ENCODE results near the gene CST4. TPM values are rescaled to one million over a fixed set of nuclear protein-coding genes. Genes with fewer than 3 reads are reported as not detected.

The CST4 gene
- total and polyA plus RNA-seq, 10 of the 15 experiments (the other 5 are each of a cell fraction or from before 2014, with no cell fraction given): not detected

DNA sequence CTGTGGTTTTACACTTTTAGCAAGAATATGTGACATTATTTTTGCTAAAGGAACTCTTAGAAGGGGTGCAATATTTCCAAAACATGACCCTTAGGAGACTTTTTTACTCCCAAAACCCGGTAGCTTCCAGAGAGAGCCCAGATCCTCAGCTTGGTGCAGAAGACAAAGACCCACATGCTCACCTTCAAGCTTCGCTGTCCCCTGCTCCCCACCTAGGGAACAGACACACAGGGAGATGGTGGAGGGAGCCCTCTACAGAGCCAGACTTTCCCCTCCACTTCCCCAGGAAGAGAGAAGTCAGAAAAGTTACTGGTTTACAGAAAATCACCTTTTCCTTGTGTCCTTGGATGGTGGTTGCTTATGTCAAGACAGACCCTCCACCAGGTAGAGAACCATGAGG, 5.0 kb downstream of the CST4 start:
- BruUV-seq (replicated peaks): no TSS peak
- ChIA-PET RAD21 (ENCODE audit: unreplicated experiment) (no interaction called here), CTCF (interaction anchor here (1.4 kb wide), 1 partner anchor 15 kb away, joined by 3 read pairs; no protein-coding TSS in a partner anchor), SMC1A (ENCODE audit: uncharacterized antibody, unreplicated experiment) (no interaction called here), POLR2A (no interaction called here)
- Histone ChIP-seq H2AFZ (ENCODE audit: control insufficient read depth, low read depth, low read length) (no peak overlapping the region), H3K79me2 (ENCODE audit: control insufficient read depth, insufficient read depth, low read length) (no peaks in the 10 kb centered on the region), H4K20me1 (ENCODE audit: control insufficient read depth, insufficient read depth) (no peaks in the 10 kb centered on the region), H3K9ac (ENCODE audit: control insufficient read depth, insufficient read depth, low read length) (no peak overlapping the region), H3K36me3 (ENCODE audit: control insufficient read depth in 2 of 2, insufficient read depth in 2 of 2, low read length in 1 of 2) (no peaks in the 10 kb centered on the region), H3K4me2 (ENCODE audit: control insufficient read depth, insufficient read depth) (no peak overlapping the region), H3K4me3 (no peak overlapping the region), H3K27me3 (replicated peaks in 1 of 2; ENCODE audit: control insufficient read depth in 2 of 2, insufficient read depth in 2 of 2, low read length in 1 of 2) (no peaks in the 10 kb centered on the region), H3K9me3 (replicated peaks; ENCODE audit: control insufficient read depth, insufficient read depth, low read length) (no peaks in the 10 kb centered on the region), H3K4me1 (ENCODE audit: control insufficient read depth, insufficient read depth, low read length) (no peaks in the 10 kb centered on the region), H3K27ac (ENCODE audit: control insufficient read depth, insufficient read depth) (no peak overlapping the region)
- TF ChIP-seq, protein P1, sequence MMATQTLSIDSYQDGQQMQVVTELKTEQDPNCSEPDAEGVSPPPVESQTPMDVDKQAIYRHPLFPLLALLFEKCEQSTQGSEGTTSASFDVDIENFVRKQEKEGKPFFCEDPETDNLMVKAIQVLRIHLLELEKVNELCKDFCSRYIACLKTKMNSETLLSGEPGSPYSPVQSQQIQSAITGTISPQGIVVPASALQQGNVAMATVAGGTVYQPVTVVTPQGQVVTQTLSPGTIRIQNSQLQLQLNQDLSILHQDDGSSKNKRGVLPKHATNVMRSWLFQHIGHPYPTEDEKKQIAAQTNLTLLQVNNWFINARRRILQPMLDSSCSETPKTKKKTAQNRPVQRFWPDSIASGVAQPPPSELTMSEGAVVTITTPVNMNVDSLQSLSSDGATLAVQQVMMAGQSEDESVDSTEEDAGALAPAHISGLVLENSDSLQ (IDR thresholded peaks at IDR 0.05): no peak
- no peak for TF ChIP-seq SREBF1 (IDR thresholded peaks at IDR 0.05; ENCODE audit: low read length)
- no peak for TF ChIP-seq FOXM1 (IDR thresholded peaks at IDR 0.05; ENCODE audit: low read depth, low read length)
- TF ChIP-seq, protein P2, sequence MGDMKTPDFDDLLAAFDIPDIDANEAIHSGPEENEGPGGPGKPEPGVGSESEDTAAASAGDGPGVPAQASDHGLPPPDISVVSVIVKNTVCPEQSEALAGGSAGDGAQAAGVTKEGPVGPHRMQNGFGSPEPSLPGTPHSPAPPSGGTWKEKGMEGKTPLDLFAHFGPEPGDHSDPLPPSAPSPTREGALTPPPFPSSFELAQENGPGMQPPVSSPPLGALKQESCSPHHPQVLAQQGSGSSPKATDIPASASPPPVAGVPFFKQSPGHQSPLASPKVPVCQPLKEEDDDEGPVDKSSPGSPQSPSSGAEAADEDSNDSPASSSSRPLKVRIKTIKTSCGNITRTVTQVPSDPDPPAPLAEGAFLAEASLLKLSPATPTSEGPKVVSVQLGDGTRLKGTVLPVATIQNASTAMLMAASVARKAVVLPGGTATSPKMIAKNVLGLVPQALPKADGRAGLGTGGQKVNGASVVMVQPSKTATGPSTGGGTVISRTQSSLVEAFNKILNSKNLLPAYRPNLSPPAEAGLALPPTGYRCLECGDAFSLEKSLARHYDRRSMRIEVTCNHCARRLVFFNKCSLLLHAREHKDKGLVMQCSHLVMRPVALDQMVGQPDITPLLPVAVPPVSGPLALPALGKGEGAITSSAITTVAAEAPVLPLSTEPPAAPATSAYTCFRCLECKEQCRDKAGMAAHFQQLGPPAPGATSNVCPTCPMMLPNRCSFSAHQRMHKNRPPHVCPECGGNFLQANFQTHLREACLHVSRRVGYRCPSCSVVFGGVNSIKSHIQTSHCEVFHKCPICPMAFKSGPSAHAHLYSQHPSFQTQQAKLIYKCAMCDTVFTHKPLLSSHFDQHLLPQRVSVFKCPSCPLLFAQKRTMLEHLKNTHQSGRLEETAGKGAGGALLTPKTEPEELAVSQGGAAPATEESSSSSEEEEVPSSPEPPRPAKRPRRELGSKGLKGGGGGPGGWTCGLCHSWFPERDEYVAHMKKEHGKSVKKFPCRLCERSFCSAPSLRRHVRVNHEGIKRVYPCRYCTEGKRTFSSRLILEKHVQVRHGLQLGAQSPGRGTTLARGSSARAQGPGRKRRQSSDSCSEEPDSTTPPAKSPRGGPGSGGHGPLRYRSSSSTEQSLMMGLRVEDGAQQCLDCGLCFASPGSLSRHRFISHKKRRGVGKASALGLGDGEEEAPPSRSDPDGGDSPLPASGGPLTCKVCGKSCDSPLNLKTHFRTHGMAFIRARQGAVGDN (IDR thresholded peaks at IDR 0.05): no peak
- TF ChIP-seq NFYA (IDR thresholded peaks at IDR 0.05; ENCODE audit: borderline replicate concordance, low read depth, low read length): no peak
- no peak for TF ChIP-seq TCF3 (IDR thresholded peaks at IDR 0.05; ENCODE audit: borderline replicate concordance, insufficient read depth, low read depth, low read length)
- TF ChIP-seq CBX5 (IDR thresholded peaks at IDR 0.05; ENCODE audit: low read depth): no peak
- no peak for TF ChIP-seq ZNF274 (IDR thresholded peaks at IDR 0.05; ENCODE audit: insufficient read depth, insufficient read length)
- TF ChIP-seq BCL11A (IDR thresholded peaks at IDR 0.05; ENCODE audit: low read depth, low read length): no peak
- TF ChIP-seq SMAD5 (IDR thresholded peaks at IDR 0.05; ENCODE audit: low read depth): no peak
- no peak for TF ChIP-seq IKZF1 (conservative IDR thresholded peaks at IDR 0.05)
- TF ChIP-seq, protein P3, sequence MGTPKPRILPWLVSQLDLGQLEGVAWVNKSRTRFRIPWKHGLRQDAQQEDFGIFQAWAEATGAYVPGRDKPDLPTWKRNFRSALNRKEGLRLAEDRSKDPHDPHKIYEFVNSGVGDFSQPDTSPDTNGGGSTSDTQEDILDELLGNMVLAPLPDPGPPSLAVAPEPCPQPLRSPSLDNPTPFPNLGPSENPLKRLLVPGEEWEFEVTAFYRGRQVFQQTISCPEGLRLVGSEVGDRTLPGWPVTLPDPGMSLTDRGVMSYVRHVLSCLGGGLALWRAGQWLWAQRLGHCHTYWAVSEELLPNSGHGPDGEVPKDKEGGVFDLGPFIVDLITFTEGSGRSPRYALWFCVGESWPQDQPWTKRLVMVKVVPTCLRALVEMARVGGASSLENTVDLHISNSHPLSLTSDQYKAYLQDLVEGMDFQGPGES (IDR thresholded peaks at IDR 0.05): no peak
- no peak for TF ChIP-seq RUNX3 (IDR thresholded peaks at IDR 0.05; ENCODE audit: low read length)
- ATAC-seq (no peak), DNase-seq (ENCODE audit: low read depth, low spot score) (no peak), FAIRE-seq (no peak)
- intact Hi-C loops (cut with micrococcal nuclease; ENCODE audit: unreplicated experiment) (no loop called here), in situ Hi-C loops (cut with MboI) (no loop called here)
- WGBS (ENCODE audit: insufficient coverage, insufficient replicate concordance, low lambda C conversion rate, missing lambda C conversion rate): 13% methylated on average over 2 of the region's 2 CpGs

All from GM12878 (cell line).